Glutamatergic neuron (in vitro differentiated cells): ENCODE measurements around the gene KCNQ1. TPM values are rescaled to one million over a fixed set of nuclear protein-coding genes. Genes with fewer than 3 reads are reported as not detected.

Source experiments
- DNase-seq: peaks from one replicate; pipeline ENCODE4 v3.0.0; 2022
- H3K27ac Mint-ChIP-seq: one replicate; pipeline ENCODE4 v1.8.0; 2020; ENCODE audit warnings: mild to moderate bottlenecking, mixed read lengths, inconsistent platforms; ENCODE audit not compliant: unreplicated experiment
- H3K27me3 Mint-ChIP-seq: one replicate; pipeline ENCODE4 v1.8.0; 2020; ENCODE audit warnings: mild to moderate bottlenecking, moderate library complexity, mixed read lengths, inconsistent platforms; ENCODE audit not compliant: unreplicated experiment
- H3K36me3 Mint-ChIP-seq: one replicate; pipeline ENCODE4 v1.8.0; 2020; ENCODE audit warnings: mild to moderate bottlenecking, mixed read lengths, inconsistent platforms; ENCODE audit not compliant: unreplicated experiment
- H3K4me1 Mint-ChIP-seq: one replicate; pipeline ENCODE4 v1.8.0; 2020; ENCODE audit warnings: mild to moderate bottlenecking, low read depth, mixed read lengths, inconsistent platforms; ENCODE audit not compliant: unreplicated experiment
- H3K4me3 Mint-ChIP-seq: one replicate; pipeline ENCODE4 v1.8.0; 2020; ENCODE audit warnings: mild to moderate bottlenecking, mixed read lengths, inconsistent platforms; ENCODE audit not compliant: unreplicated experiment
- H3K9me3 Mint-ChIP-seq: one replicate; pipeline ENCODE4 v1.8.0; 2020; ENCODE audit warnings: mild to moderate bottlenecking, moderate library complexity, mixed read lengths, inconsistent platforms; ENCODE audit not compliant: unreplicated experiment
- total RNA-seq: library from RNA; stranded (reverse); fragmentation: NEBNext Ultra II Directional; extraction: Animal tissue kit (Norgen Biotek cat#: 25700); gene quantifications from one replicate; pipeline ENCODE4 v1.2.1, GENCODE V29; 2021; ENCODE audit not compliant: unreplicated experiment
- TF ChIP-seq, protein P1 (sequence below): fragments of 200-600 bp; sonication (generic); IDR thresholded peaks from one replicate; pipeline ENCODE4 v1.5.0; 2021; ENCODE audit not compliant: partially characterized antibody, unreplicated experiment

KCNQ1 gene
- total RNA-seq, 1 donor from 2014 or later, result 0.44 TPM

DNA sequence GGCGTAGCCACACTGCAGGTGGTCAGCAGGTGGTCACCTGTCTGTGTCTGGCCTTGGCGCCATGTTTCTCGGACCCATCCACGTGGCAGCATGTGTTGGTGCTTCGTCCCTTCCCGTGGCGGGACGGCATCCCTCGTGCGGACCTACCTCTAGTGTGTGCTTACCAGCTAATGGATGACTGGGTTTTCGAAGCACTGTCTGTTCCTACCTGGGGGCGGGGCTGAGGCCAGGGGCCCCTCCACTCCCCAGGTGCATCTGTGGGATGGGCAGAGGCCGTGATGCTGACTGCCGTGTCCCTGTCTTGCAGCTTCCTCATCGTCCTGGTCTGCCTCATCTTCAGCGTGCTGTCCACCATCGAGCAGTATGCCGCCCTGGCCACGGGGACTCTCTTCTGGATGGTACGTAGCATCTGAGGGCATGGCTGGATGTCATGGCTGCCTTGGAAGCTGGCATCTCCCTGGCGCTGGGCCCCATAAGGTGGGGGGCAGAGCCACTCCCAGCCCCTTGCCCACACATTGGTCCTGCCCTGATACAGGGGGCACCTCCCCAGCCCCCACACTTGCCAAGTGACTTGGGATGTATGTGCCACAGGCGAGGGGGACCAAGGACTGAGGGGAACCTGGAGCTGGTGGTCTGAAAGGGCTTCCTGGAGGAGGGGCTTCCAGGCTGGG, 82.9 kb downstream of the KCNQ1 start:
- Mint-ChIP-seq H3K27me3 (peaks cover 15% of the 10 kb centered on the region), H3K27ac (no peak overlapping the region), H3K9me3 (no peaks in the 10 kb centered on the region), H3K4me1 (no peaks in the 10 kb centered on the region), H3K36me3 (no peaks in the 10 kb centered on the region), H3K4me3 (no peak overlapping the region)
- peak; percentile 10 for DNase-seq
- TF ChIP-seq, protein P1, sequence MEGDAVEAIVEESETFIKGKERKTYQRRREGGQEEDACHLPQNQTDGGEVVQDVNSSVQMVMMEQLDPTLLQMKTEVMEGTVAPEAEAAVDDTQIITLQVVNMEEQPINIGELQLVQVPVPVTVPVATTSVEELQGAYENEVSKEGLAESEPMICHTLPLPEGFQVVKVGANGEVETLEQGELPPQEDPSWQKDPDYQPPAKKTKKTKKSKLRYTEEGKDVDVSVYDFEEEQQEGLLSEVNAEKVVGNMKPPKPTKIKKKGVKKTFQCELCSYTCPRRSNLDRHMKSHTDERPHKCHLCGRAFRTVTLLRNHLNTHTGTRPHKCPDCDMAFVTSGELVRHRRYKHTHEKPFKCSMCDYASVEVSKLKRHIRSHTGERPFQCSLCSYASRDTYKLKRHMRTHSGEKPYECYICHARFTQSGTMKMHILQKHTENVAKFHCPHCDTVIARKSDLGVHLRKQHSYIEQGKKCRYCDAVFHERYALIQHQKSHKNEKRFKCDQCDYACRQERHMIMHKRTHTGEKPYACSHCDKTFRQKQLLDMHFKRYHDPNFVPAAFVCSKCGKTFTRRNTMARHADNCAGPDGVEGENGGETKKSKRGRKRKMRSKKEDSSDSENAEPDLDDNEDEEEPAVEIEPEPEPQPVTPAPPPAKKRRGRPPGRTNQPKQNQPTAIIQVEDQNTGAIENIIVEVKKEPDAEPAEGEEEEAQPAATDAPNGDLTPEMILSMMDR, result no peak

DNA sequence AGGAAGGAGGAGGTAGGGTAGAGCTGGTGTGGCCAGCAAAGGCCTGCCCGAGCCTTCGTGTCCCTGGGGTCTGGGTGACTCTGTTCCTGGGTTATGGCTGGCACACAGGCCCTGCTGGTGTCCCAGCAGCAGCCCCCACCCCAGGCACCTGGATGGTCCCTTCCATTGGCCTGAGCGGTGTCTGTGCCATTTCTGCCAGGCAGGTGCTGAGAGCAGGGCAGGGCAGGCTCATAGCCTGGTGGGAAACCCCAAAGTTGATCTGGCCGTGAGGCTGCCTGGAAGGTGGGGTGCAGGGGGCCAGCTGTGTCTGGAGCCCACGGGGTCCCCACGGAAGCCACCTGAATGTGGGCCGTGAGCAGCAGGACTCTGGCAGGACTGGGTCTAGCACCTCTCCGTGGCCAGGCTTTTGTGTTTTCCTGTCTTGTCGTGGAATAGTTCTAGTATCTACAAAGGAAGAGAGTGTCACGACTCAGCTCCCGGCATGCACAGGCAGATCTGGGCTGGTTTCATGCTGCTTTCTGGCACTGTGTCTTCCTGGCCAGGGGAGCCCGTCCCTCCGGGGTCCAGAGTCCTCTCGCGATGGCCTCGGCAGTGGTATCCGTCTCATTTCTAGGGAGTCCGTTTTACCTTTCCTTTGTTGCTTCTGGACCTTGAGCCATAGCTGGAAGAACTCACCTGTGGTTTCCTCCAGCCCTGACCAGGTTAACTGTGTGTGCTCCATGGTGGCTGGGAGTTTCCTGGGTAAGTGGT, 83.7 kb downstream of the KCNQ1 start:
- H3K4me1 Mint-ChIP-seq, result no peaks in the 10 kb centered on the region
- H3K9me3 Mint-ChIP-seq, result no peaks in the 10 kb centered on the region
- peaks cover 15% of the 10 kb centered on the region for H3K27me3 Mint-ChIP-seq
- TF ChIP-seq, protein P1, result no peak
- no peak overlapping the region for H3K27ac Mint-ChIP-seq
- H3K4me3 Mint-ChIP-seq, result no peak overlapping the region
- peak; percentile 11 for DNase-seq
- H3K36me3 Mint-ChIP-seq, result no peaks in the 10 kb centered on the region

DNA sequence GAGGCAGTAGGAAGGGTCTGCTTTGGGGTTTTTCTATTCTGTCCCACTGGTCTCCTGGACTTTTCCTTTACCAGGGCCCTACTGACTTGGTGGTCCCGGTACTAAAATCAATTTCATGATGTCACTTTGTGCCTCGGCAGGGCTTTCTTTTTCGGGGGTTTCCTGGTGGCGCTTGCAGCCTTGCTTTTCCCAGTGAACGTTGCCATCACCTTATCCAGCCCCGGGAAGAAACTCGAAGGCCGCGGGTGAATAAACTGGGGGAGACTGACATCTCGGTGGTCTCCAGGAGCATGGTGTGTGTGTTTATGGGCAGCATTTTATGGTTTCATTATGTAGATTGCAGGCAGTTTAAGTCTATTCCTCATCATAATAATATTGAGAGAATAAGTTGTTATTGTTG, 84.4 kb downstream of the KCNQ1 start:
- no peaks in the 10 kb centered on the region for H3K36me3 Mint-ChIP-seq

DNA sequence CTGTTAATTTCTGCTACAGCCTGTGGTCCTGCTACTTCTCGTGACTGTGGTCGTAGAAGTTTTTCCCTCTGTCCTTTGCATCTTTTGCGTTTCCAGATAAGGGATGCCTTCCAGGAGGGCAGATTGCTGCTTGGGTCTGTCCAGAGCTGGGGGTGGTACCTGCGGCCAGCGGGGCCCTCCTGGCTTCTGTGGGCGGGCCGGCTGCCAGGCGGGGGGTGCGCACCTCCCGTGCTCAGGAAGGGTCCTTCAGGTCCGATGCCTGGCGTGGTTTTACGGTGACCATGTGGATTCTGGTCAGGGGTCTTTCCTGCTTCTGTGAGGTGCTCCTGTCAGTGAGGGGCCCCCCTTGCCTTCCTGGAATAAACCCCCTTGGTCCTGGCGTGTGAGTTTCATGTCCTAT, 84.8 kb downstream of the KCNQ1 start:
- TF ChIP-seq, protein P1, result no peak
- DNase-seq, result peak; percentile 12
- H3K9me3 Mint-ChIP-seq, result no peaks in the 10 kb centered on the region
- H3K27me3 Mint-ChIP-seq, result peaks cover 14% of the 10 kb centered on the region
- H3K27ac Mint-ChIP-seq, result no peak overlapping the region
- H3K36me3 Mint-ChIP-seq, result no peaks in the 10 kb centered on the region
- peaks cover 2% of the 10 kb centered on the region for H3K4me1 Mint-ChIP-seq
- H3K4me3 Mint-ChIP-seq, result no peak overlapping the region

More for the DNA sequence above, 84.4 kb downstream of the KCNQ1 start:
- peak; percentile 8 for DNase-seq
- H3K4me1 Mint-ChIP-seq, result peaks cover 2% of the 10 kb centered on the region
- TF ChIP-seq, protein P1, result no peak
- no peaks in the 10 kb centered on the region for H3K9me3 Mint-ChIP-seq
- peaks cover 16% of the 10 kb centered on the region for H3K27me3 Mint-ChIP-seq
- H3K27ac Mint-ChIP-seq, result no peak overlapping the region
- no peak overlapping the region for H3K4me3 Mint-ChIP-seq
